ENCODE data around the gene MT1E.

Gene MT1E

DNA sequence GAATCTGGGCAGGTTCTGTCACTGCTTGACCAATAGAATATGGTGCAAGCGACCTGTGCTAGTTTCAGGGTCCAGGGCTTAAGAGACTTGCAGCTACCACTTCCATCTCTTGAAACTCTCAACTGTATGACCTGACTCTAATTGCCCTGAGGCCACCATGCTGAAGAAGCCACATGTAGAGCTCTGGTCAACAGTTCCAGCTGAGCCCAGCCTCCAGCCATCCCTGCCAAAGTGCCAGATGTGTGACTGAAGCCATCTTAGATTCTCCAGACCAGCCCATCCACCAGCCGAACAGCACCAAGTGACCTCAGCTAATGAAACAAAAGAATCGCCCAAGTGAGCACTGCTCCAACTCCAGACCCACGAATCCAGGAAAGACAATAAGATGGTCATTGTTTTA, 20.6 kb upstream of the MT1E start:
- Histone ChIP-seq H3K36me3 (ENCODE audit: control insufficient read depth in 2 of 2, insufficient read depth in 1 of 2, low read length in 2 of 2) (no peaks in the 10 kb centered on the region), H3K4me3 (ENCODE audit: low read depth, low read length) (no peak overlapping the region), H3K27ac (ENCODE audit: extremely low read depth, low read depth, low read length) (no peak overlapping the region), H3K9me3 (ENCODE audit: control insufficient read depth, insufficient read depth, low read depth, low read length) (no peaks in the 10 kb centered on the region), H3K4me1 (ENCODE audit: control insufficient read depth, insufficient read depth, low read length) (peaks cover under 1% of the 10 kb centered on the region; the same call in 1 of the 2 replicates)
- TF ChIP-seq ZNF175 (tag by site-specific recombination; IDR thresholded peaks at IDR 0.05) (no peak), SALL2 (tag by site-specific recombination; IDR thresholded peaks at IDR 0.05; ENCODE audit: borderline replicate concordance) (no peak)
- TF ChIP-seq, protein P1, sequence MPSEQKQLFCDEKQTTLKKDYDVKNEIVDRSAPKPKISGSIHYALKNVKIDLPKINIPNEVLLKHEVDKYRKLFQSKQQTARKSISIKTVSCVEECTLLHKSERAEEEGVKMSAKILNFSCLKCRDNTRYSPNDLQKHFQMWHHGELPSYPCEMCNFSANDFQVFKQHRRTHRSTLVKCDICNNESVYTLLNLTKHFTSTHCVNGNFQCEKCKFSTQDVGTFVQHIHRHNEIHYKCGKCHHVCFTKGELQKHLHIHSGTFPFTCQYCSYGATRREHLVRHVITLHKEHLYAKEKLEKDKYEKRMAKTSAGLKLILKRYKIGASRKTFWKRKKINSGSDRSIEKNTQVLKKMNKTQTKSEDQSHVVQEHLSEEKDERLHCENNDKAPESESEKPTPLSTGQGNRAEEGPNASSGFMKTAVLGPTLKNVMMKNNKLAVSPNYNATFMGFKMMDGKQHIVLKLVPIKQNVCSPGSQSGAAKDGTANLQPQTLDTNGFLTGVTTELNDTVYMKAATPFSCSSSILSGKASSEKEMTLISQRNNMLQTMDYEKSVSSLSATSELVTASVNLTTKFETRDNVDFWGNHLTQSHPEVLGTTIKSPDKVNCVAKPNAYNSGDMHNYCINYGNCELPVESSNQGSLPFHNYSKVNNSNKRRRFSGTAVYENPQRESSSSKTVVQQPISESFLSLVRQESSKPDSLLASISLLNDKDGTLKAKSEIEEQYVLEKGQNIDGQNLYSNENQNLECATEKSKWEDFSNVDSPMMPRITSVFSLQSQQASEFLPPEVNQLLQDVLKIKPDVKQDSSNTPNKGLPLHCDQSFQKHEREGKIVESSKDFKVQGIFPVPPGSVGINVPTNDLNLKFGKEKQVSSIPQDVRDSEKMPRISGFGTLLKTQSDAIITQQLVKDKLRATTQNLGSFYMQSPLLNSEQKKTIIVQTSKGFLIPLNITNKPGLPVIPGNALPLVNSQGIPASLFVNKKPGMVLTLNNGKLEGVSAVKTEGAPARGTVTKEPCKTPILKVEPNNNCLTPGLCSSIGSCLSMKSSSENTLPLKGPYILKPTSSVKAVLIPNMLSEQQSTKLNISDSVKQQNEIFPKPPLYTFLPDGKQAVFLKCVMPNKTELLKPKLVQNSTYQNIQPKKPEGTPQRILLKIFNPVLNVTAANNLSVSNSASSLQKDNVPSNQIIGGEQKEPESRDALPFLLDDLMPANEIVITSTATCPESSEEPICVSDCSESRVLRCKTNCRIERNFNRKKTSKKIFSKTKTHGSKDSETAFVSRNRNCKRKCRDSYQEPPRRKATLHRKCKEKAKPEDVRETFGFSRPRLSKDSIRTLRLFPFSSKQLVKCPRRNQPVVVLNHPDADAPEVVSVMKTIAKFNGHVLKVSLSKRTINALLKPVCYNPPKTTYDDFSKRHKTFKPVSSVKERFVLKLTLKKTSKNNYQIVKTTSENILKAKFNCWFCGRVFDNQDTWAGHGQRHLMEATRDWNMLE (tag by site-specific recombination; conservative IDR thresholded peaks at IDR 0.05; ENCODE audit: low read depth): no peak
- CTCF ChIA-PET: interaction anchor here (0.8 to 6.0 kb wide), 6 partner anchors 9 to 97 kb away, joined by 3 to 66 read pairs (median 4); no protein-coding TSS in a partner anchor
- POLR2A ChIA-PET: interaction anchor here (0.6 kb wide), 1 partner anchor 116 kb away, joined by 3 read pairs; no protein-coding TSS in a partner anchor

- Histone ChIP-seq H3K36me3 (ENCODE audit: control insufficient read depth in 2 of 2, insufficient read depth in 1 of 2, low read length in 2 of 2) (no peaks in the 10 kb centered on the region), H3K9me3 (ENCODE audit: control insufficient read depth, insufficient read depth, low read depth, low read length) (no peaks in the 10 kb centered on the region), H3K4me3 (ENCODE audit: low read depth, low read length) (no peak overlapping the region), H3K27ac (ENCODE audit: extremely low read depth, low read depth, low read length) (no peak overlapping the region), H3K4me1 (ENCODE audit: control insufficient read depth, insufficient read depth, low read length) (peaks cover 3% of the 10 kb centered on the region; the same call in 1 of the 2 replicates)
- CTCF ChIA-PET: interaction anchor here (0.8 to 6.0 kb wide), 6 partner anchors 9 to 346 kb away, joined by 3 to 66 read pairs (median 5); no protein-coding TSS in a partner anchor
- no peak for TF ChIP-seq ZNF16 (tag by site-specific recombination; IDR thresholded peaks at IDR 0.05; ENCODE audit: low read depth)
- TF ChIP-seq GLIS1 (tag by site-specific recombination; IDR thresholded peaks at IDR 0.05): no peak
- POLR2A ChIA-PET: no interaction called here
Observed at GRCh38 chr16:56605475-56605874, 20.1 kb upstream of the MT1E start.

- Histone ChIP-seq H3K9me3 (ENCODE audit: control insufficient read depth, insufficient read depth, low read depth, low read length) (no peaks in the 10 kb centered on the region), H3K27ac (ENCODE audit: extremely low read depth, low read depth, low read length) (no peak overlapping the region), H3K4me1 (ENCODE audit: control insufficient read depth, insufficient read depth, low read length) (peaks cover 3% of the 10 kb centered on the region; the same call in 1 of the 2 replicates), H3K36me3 (ENCODE audit: control insufficient read depth in 2 of 2, insufficient read depth in 1 of 2, low read length in 2 of 2) (no peaks in the 10 kb centered on the region), H3K4me3 (ENCODE audit: low read depth, low read length) (no peak overlapping the region)
- ChIA-PET POLR2A (no interaction called here), CTCF (interaction anchor here (1.2 to 6.0 kb wide), 4 partner anchors 17 to 346 kb away, joined by 3 to 66 read pairs (median 23); no protein-coding TSS in a partner anchor)
- TF ChIP-seq ZNF354C (tag by site-specific recombination; IDR thresholded peaks at IDR 0.05; ENCODE audit: borderline replicate concordance, low read depth): no peak
- no peak for TF ChIP-seq ZNF660 (tag by site-specific recombination; IDR thresholded peaks at IDR 0.05)
- TF ChIP-seq ZNF248 (tag by site-specific recombination; IDR thresholded peaks at IDR 0.05): no peak
- TF ChIP-seq ZBTB7A (tag by site-specific recombination; IDR thresholded peaks at IDR 0.05; ENCODE audit: low read depth): no peak
- TF ChIP-seq ZNF555 (tag by site-specific recombination; conservative IDR thresholded peaks at IDR 0.05): no peak
- TF ChIP-seq, protein P2, sequence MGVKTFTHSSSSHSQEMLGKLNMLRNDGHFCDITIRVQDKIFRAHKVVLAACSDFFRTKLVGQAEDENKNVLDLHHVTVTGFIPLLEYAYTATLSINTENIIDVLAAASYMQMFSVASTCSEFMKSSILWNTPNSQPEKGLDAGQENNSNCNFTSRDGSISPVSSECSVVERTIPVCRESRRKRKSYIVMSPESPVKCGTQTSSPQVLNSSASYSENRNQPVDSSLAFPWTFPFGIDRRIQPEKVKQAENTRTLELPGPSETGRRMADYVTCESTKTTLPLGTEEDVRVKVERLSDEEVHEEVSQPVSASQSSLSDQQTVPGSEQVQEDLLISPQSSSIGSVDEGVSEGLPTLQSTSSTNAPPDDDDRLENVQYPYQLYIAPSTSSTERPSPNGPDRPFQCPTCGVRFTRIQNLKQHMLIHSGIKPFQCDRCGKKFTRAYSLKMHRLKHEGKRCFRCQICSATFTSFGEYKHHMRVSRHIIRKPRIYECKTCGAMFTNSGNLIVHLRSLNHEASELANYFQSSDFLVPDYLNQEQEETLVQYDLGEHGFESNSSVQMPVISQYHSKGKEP (tag by site-specific recombination; IDR thresholded peaks at IDR 0.05): no peak
- TF ChIP-seq ZNF548 (tag by site-specific recombination; IDR thresholded peaks at IDR 0.05): no peak
- TF ChIP-seq ZNF658 (tag by site-specific recombination; IDR thresholded peaks at IDR 0.05): no peak
- TF ChIP-seq, protein P3, sequence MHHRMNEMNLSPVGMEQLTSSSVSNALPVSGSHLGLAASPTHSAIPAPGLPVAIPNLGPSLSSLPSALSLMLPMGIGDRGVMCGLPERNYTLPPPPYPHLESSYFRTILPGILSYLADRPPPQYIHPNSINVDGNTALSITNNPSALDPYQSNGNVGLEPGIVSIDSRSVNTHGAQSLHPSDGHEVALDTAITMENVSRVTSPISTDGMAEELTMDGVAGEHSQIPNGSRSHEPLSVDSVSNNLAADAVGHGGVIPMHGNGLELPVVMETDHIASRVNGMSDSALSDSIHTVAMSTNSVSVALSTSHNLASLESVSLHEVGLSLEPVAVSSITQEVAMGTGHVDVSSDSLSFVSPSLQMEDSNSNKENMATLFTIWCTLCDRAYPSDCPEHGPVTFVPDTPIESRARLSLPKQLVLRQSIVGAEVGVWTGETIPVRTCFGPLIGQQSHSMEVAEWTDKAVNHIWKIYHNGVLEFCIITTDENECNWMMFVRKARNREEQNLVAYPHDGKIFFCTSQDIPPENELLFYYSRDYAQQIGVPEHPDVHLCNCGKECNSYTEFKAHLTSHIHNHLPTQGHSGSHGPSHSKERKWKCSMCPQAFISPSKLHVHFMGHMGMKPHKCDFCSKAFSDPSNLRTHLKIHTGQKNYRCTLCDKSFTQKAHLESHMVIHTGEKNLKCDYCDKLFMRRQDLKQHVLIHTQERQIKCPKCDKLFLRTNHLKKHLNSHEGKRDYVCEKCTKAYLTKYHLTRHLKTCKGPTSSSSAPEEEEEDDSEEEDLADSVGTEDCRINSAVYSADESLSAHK (tag by site-specific recombination; IDR thresholded peaks at IDR 0.05): no peak
- TF ChIP-seq ZNF677 (tag by site-specific recombination; IDR thresholded peaks at IDR 0.05): no peak
- TF ChIP-seq HOXC10 (CRISPR knock-in tag; IDR thresholded peaks at IDR 0.05): no peak
- TF ChIP-seq HIC1 (tag by site-specific recombination; IDR thresholded peaks at IDR 0.05): no peak
- TF ChIP-seq HOXD13 (CRISPR knock-in tag; IDR thresholded peaks at IDR 0.05; ENCODE audit: borderline replicate concordance): no peak
Observed at GRCh38 chr16:56606071-56606475, 19.5 kb upstream of the MT1E start.

All from HEK293 (cell line).